SU-DHL-6 (cell line): ENCODE results near the gene ASB11.

Experiments used
- H2AFZ ChIP-seq: fragments of 200-600 bp; sonication (generic); 2 replicates; pipeline ENCODE4 v1.6.1; 2014; ENCODE audit warnings: low read depth, mild to moderate bottlenecking, moderate library complexity, mixed read lengths, antibody characterized with exemption, low read length; ENCODE audit not compliant: severe bottlenecking
- H3F3A ChIP-seq: fragments of 200-600 bp; shearing (Covaris generic); 2 replicates; pipeline ENCODE4 v1.6.0; 2016; ENCODE audit warnings: antibody characterized with exemption, mild to moderate bottlenecking; ENCODE audit not compliant: insufficient read depth
- H3K27ac ChIP-seq: fragments of 200-600 bp; sonication (generic); 2 replicates; pipeline ENCODE4 v1.5.1; 2016; ENCODE audit warnings: low read depth, mild to moderate bottlenecking, low read length, moderate library complexity, mixed read lengths
- H3K27me3 ChIP-seq: fragments of 200-600 bp; sonication (generic), shearing (Covaris generic); 2 replicates; pipeline ENCODE4 v1.6.0; 2014; ENCODE audit warnings: mild to moderate bottlenecking, low read length
- H3K36me3 ChIP-seq: fragments of 200-600 bp; sonication (generic); 2 replicates; pipeline ENCODE4 v1.6.1; 2014; ENCODE audit warnings: mild to moderate bottlenecking, low read length, mixed read lengths
- H3K4me2 ChIP-seq: fragments of 300-600, 200-600 bp; shearing (Covaris generic), sonication (generic); 2 replicates; pipeline ENCODE4 v1.6.0; 2014; ENCODE audit warnings: low read length, low read depth, mild to moderate bottlenecking; ENCODE audit not compliant: poor library complexity, severe bottlenecking
- H3K4me3 ChIP-seq: fragments of 200-600 bp; sonication (generic); 2 replicates; pipeline ENCODE4 v1.5.1; 2014; ENCODE audit warnings: antibody characterized with exemption, low read length, mild to moderate bottlenecking, mixed read lengths; ENCODE audit not compliant: insufficient read depth, poor library complexity, severe bottlenecking
- H3K79me2 ChIP-seq: fragments of 200-600 bp; sonication (generic); 2 replicates; pipeline ENCODE4 v1.6.1; 2014; ENCODE audit warnings: mild to moderate bottlenecking, low read length, moderate library complexity; ENCODE audit not compliant: insufficient read depth
- H3K9ac ChIP-seq: fragments of 200-600 bp; sonication (generic); 2 replicates; pipeline ENCODE4 v1.7.0; 2014; ENCODE audit warnings: mild to moderate bottlenecking, low read length
- H3K9me2 ChIP-seq: fragments of 200-600 bp; sonication (generic); replicated peaks from 2 replicates; pipeline ENCODE4 v1.6.1; 2014; ENCODE audit warnings: low read length; ENCODE audit not compliant: insufficient read depth
- H3K9me3 ChIP-seq: fragments of 200-600 bp; sonication (generic); 2 replicates; pipeline ENCODE4 v1.6.1; 2014; ENCODE audit warnings: low read length, mixed read lengths; ENCODE audit not compliant: insufficient read depth
- H4K20me1 ChIP-seq: fragments of 200-600 bp; sonication (generic); 2 replicates; pipeline ENCODE4 v1.6.1; 2014; ENCODE audit warnings: low read depth, mild to moderate bottlenecking, antibody characterized with exemption, low read length, moderate library complexity, mixed read lengths
- CTCF ChIP-seq: fragments of 200-600 bp; sonication (generic); IDR thresholded peaks from one replicate; pipeline ENCODE4 v1.5.1; 2017; ENCODE audit warnings: antibody characterized with exemption, mild to moderate bottlenecking, low read length, moderate library complexity; ENCODE audit not compliant: insufficient read depth, poor library complexity, severe bottlenecking
- EZH2phosphoT487 ChIP-seq: fragments of 200-600 bp; sonication (generic), shearing (Covaris generic); conservative IDR thresholded peaks from 2 replicates; pipeline ENCODE4 v1.6.1; 2018; ENCODE audit warnings: mild to moderate bottlenecking, antibody characterized with exemption, low read length, moderate library complexity, mixed read lengths

Gene ASB11

GRCh38 chrX:15301924-15302323 lies 13.5 kb downstream of the ASB11 start:
- no peaks in the 10 kb centered on the region for H3K27me3 ChIP-seq
- no peaks in the 10 kb centered on the region for H3K79me2 ChIP-seq
- no peaks in the 10 kb centered on the region for H3K36me3 ChIP-seq
- H2AFZ ChIP-seq, result no peak overlapping the region
- no peaks in the 10 kb centered on the region for H3F3A ChIP-seq
- H3K9me2 ChIP-seq, result no peaks in the 10 kb centered on the region
- H3K9me3 ChIP-seq, result no peaks in the 10 kb centered on the region
- no peak for TF ChIP-seq EZH2phosphoT487
- TF ChIP-seq CTCF, result no peak
- no peak overlapping the region for H3K4me3 ChIP-seq
- H3K4me2 ChIP-seq, result no peak overlapping the region
- H3K27ac ChIP-seq, result no peak overlapping the region
- H4K20me1 ChIP-seq, result no peaks in the 10 kb centered on the region
- H3K9ac ChIP-seq, result no peak overlapping the region

GRCh38 chrX:15299941-15300851 lies 15.2 kb downstream of the ASB11 start:
- H2AFZ ChIP-seq, result no peak overlapping the region
- no peak overlapping the region for H3K9ac ChIP-seq
- TF ChIP-seq CTCF (peak; percentile 13), EZH2phosphoT487 (no peak)
- no peaks in the 10 kb centered on the region for H3F3A ChIP-seq
- H3K9me2 ChIP-seq, result no peaks in the 10 kb centered on the region
- no peak overlapping the region for H3K4me2 ChIP-seq
- no peak overlapping the region for H3K4me3 ChIP-seq
- no peaks in the 10 kb centered on the region for H4K20me1 ChIP-seq
- H3K9me3 ChIP-seq, result no peaks in the 10 kb centered on the region
- H3K27me3 ChIP-seq, result no peaks in the 10 kb centered on the region
- H3K36me3 ChIP-seq, result no peaks in the 10 kb centered on the region
- H3K27ac ChIP-seq, result no peak overlapping the region
- H3K79me2 ChIP-seq, result no peaks in the 10 kb centered on the region

- no peaks in the 10 kb centered on the region for H4K20me1 ChIP-seq
- H3K9me3 ChIP-seq, result no peaks in the 10 kb centered on the region
- H2AFZ ChIP-seq, result no peak overlapping the region
- no peaks in the 10 kb centered on the region for H3K9me2 ChIP-seq
- H3F3A ChIP-seq, result no peaks in the 10 kb centered on the region
- no peak overlapping the region for H3K9ac ChIP-seq
- TF ChIP-seq CTCF (no peak), EZH2phosphoT487 (no peak)
- no peaks in the 10 kb centered on the region for H3K36me3 ChIP-seq
- no peak overlapping the region for H3K27ac ChIP-seq
- H3K27me3 ChIP-seq, result no peaks in the 10 kb centered on the region
- H3K4me3 ChIP-seq, result no peak overlapping the region
- no peak overlapping the region for H3K4me2 ChIP-seq
- no peaks in the 10 kb centered on the region for H3K79me2 ChIP-seq
Measured at GRCh38 chrX:15298780-15299179, 16.7 kb downstream of the ASB11 start.
